Keratinocyte (primary cell): ENCODE data around the gene OVOL3.

Experiments
- EZH2 ChIP-seq: IDR thresholded peaks from one replicate; pipeline ENCODE4 v1.6.1; 2012; ENCODE audit warnings: inconsistent platforms, mild to moderate bottlenecking, low read length, moderate library complexity
- TF ChIP-seq, protein P1 (sequence below), 3 experiments: IDR thresholded peaks in 1 of 3; conservative IDR thresholded peaks in 1 of 3; optimal IDR thresholded peaks in 1 of 3; 2 replicates in 2 of 3; 3 replicates in 1 of 3; pipeline versions ENCODE3 to v1.5.1; 2011; ENCODE audit warnings: low read length in 3 of 3, mild to moderate bottlenecking in 3 of 3, moderate library complexity in 2 of 3, control low read depth in 1 of 3, inconsistent platforms in 1 of 3; ENCODE audit not compliant: insufficient read depth in 2 of 3; ENCODE audit errors: extremely low read depth in 1 of 3

DNA sequence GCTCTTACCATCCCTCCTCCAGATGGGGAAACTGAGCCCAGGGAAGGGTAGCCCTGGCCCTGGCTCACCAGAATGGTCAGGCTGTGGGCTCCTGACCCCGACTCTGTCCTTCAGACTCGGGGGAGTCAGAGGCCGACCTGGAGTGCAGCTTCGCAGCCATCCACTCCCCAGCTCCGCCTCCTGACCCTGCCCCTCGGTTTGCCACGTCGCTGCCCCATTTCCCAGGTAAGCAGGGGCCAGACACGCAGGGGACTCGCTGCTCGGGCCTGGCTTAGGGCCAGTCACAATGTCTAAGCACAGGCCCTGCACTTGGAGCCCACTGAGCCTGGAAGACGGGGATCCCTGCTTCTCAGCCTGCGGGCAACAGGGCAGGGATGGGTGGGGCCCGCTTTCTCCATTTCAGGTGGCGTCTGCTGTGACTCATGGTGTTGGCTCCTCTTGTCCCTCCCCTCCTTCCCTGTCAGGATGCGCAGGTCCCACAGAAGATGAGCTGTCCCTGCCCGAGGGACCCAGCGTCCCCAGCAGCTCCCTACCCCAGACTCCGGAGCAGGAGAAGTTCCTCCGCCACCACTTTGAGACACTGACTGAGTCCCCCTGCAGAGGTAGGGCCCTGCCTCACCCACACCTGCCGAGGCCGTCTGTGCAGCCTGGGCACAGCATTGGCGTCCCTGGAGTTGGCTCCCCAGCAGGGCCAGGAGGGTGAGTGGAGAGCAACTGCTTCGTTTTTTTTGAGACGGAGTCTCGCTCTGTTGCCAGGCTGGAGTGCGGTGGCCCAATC lies 9.2 kb upstream of the OVOL3 start:
- TF ChIP-seq, protein P1, sequence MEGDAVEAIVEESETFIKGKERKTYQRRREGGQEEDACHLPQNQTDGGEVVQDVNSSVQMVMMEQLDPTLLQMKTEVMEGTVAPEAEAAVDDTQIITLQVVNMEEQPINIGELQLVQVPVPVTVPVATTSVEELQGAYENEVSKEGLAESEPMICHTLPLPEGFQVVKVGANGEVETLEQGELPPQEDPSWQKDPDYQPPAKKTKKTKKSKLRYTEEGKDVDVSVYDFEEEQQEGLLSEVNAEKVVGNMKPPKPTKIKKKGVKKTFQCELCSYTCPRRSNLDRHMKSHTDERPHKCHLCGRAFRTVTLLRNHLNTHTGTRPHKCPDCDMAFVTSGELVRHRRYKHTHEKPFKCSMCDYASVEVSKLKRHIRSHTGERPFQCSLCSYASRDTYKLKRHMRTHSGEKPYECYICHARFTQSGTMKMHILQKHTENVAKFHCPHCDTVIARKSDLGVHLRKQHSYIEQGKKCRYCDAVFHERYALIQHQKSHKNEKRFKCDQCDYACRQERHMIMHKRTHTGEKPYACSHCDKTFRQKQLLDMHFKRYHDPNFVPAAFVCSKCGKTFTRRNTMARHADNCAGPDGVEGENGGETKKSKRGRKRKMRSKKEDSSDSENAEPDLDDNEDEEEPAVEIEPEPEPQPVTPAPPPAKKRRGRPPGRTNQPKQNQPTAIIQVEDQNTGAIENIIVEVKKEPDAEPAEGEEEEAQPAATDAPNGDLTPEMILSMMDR (optimal IDR thresholded peaks at IDR 0.05 in 1 of 3, IDR thresholded peaks at IDR 0.05 in 1 of 3, conservative IDR thresholded peaks at IDR 0.05 in 1 of 3; ENCODE audit: extremely low read depth in 1 of 3, insufficient read depth in 2 of 3, low read length in 3 of 3), result no peak
- no peak for TF ChIP-seq EZH2
